Pancreas (tissue), 10 donors: ENCODE data around the gene ZDHHC11. TPM values are rescaled to one million over a fixed set of nuclear protein-coding genes. Genes with fewer than 3 reads are reported as not detected.
"Not testable (repeated sequence)": the region's sequence is repeated elsewhere in the genome, so short reads cannot be mapped to it uniquely, and the experiment has no call there.

ENCODE experiments used
- ATAC-seq, 4 donors: fragments of 200-7000 bp; cut with Tn5 transposase; one replicate each; pipeline versions ENCODE4 v1.8.0 to v1.9.1; 2020; ENCODE audit warnings: mild to moderate bottlenecking in 4 of 4, moderate library complexity in 4 of 4
- DNase-seq, 6 donors: peaks; one replicate each; pipeline ENCODE4 v3.0.0-alpha.2; 2020
- FAIRE-seq: peaks from 2 replicates; lab custom pipeline; 2012; peaks lifted over from hg19 to GRCh38; lab: Jason Lieb, UNC
- H3K27ac ChIP-seq, 4 donors: fragments of 200-600 bp; sonication (generic); 1 replicate in 3 of 4; 2 replicates in 1 of 4; pipeline versions ENCODE4 v1.5.0 to v1.8.0; 2020
- H3K27me3 ChIP-seq, 4 donors: fragments of 200-600 bp; one replicate each; pipeline ENCODE4 v1.8.0; 2021
- H3K36me3 ChIP-seq, 3 donors: fragments of 200-600 bp; sonication (generic) in 1 of 3; one replicate each; pipeline versions ENCODE4 v1.5.0 to v1.8.0; 2020 to 2021
- H3K4me1 ChIP-seq, 3 donors: fragments of 200-600 bp; one replicate each; pipeline ENCODE4 v1.8.0; 2021
- H3K4me3 ChIP-seq, 4 donors: fragments of 200-600 bp; sonication (generic) in 2 of 4; one replicate each; pipeline versions ENCODE4 v1.5.0 to v1.8.0; 2020 to 2021
- H3K9me3 ChIP-seq, 4 donors: fragments of 200-600 bp; one replicate each; pipeline ENCODE4 v1.8.0; 2021
- WGBS, 2 donors: extraction: QIAGEN DNeasy Blood & Tissue Kit; methylation state at CpG; one replicate each; pipeline ENCODE4 v1.1.7; 2013; 5-methylcytosine and 5-hydroxymethylcytosine counted together
- intact Hi-C, 3 donors: fragments of 100-400 bp; cut with DNase I; formaldehyde crosslinking; loops; one replicate each; pipeline versions ENCODE4 v1.11.1 to v1.14.2; 2022
- polyA plus RNA-seq, 2 donors: library from polyadenylated mRNA; stranded (reverse); fragments of 200-250 nt; gene quantifications; one replicate each; pipeline ENCODE4 v1.2.3, GENCODE V29; 2013
- total RNA-seq, 6 donors: library from RNA; stranded (reverse); fragmentation: NEBNext Ultra II Directional in 4 of 6; extraction: Animal tissue kit (Norgen Biotek cat#: 25700) in 4 of 6; gene quantifications; one replicate each; pipeline versions ENCODE4 v1.2.1 to v1.2.4, GENCODE V29; 2021 to 2023
- TF ChIP-seq, protein P1 (sequence below), 4 donors: fragments of 200-600 bp; sonication (generic) in 3 of 4; IDR thresholded peaks; one replicate each; pipeline versions ENCODE4 v1.5.0 to v1.8.0; 2021; ENCODE audit warnings: antibody characterized with exemption in 4 of 4
- donor health status: healthy with polysubstance abuse.
- donor health status: DM: no; HTN: no; CAD: no; lungs with moderate emphysema.
- donor health status: DM: no; HTN: no; CAD: no.
- donor health status: control.
- donor health status: control.
- donor health status: Bipolar disorder and iron deficiency.
- donor health status: DM: yes; HTN: yes; CAD: no.
- donor health status: DM: no; HTN: no; CAD: no.
- donor health status: DM: no; HTN: no; CAD: no.
- donor health status: DM: yes; HTN: yes; CAD: no.

ZDHHC11 gene
- total and polyA plus RNA-seq, 8 donors = 3.6 to 18.1 (median 7.8) TPM

DNA sequence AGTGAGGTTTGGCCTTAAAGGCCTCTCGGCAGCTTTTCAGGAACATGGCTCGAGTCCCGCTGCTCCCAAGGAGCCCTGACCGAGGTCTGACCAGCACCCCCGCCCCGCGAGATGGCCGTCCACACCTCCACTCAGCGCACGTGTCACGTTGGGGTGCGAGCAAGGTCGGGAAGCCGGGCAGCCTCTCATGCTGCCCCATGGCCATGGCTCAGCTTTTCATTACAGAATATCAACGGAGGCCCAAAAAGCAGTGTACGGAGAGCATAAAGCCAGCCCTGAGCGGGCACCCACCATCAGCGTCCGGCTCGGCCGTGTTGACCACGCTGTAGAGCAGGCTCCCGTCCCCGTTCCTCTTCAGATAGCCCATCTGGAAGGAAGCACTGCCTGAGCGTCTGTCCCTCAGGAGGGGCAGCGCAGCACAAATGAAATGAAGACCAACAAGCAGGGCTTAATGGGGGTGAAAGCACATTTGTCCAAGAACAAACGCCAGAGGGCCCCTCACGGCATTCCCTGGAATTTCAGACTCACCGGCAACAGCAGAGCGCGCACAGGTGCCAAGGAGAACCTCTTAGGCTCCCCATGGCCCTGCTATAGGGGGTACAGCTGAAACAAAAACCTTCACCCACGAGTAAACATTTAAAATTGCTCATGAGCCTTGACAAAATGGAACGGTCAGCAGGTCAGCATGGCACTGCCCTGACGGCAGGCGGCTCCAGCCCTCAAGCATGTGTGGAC, 30.2 kb upstream of the ZDHHC11 start:
- H3K36me3 ChIP-seq = peaks cover 6 to 56% (median 19%) of the 10 kb centered on the region in 3 donors
- ATAC-seq (no peak), DNase-seq (peak in 1 of 6 donors; percentile 41), FAIRE-seq (no peak)
- no peak overlapping the region for H3K27ac ChIP-seq
- H3K27me3 ChIP-seq = no peaks in the 10 kb centered on the region
- 94 to 95% methylated on average over 35 of the region's 35 CpGs for WGBS, 2 donors
- no peaks in the 10 kb centered on the region for H3K9me3 ChIP-seq
- H3K4me1 ChIP-seq = no peaks in the 10 kb centered on the region
- intact Hi-C loops = no loop called here
- TF ChIP-seq, protein P1, sequence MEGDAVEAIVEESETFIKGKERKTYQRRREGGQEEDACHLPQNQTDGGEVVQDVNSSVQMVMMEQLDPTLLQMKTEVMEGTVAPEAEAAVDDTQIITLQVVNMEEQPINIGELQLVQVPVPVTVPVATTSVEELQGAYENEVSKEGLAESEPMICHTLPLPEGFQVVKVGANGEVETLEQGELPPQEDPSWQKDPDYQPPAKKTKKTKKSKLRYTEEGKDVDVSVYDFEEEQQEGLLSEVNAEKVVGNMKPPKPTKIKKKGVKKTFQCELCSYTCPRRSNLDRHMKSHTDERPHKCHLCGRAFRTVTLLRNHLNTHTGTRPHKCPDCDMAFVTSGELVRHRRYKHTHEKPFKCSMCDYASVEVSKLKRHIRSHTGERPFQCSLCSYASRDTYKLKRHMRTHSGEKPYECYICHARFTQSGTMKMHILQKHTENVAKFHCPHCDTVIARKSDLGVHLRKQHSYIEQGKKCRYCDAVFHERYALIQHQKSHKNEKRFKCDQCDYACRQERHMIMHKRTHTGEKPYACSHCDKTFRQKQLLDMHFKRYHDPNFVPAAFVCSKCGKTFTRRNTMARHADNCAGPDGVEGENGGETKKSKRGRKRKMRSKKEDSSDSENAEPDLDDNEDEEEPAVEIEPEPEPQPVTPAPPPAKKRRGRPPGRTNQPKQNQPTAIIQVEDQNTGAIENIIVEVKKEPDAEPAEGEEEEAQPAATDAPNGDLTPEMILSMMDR (IDR thresholded peaks at IDR 0.05) = no peak
- no peak overlapping the region for H3K4me3 ChIP-seq

DNA sequence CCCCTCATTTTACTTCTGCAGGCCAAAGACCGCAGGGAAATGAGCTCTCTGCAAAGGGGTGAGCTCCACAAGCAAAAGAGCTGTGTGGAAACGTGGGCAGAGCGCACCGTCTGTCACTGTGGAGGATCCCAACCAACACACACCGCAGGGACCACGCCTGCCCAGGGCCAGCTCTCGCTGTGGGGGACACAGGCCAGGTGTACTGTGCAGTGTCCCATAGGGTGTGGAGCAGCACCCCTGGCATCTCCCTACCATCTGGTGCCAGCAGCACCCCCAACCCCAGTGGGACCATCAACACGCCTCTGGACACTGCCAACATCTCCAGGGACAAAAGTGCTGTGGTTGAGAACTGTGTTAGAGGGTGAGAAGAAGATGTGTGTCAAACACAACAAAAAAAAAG, 27.9 kb upstream of the ZDHHC11 start:
- H3K27ac ChIP-seq, DNase-seq, FAIRE-seq, H3K9me3 ChIP-seq, ATAC-seq, H3K27me3 ChIP-seq, H3K4me1 ChIP-seq, intact Hi-C loops, H3K4me3 ChIP-seq: not testable (repeated sequence)
- H3K36me3 ChIP-seq = peaks cover 2 to 42% (median 12%) of the 10 kb centered on the region in 3 donors
- WGBS, 2 donors = no CpG with 5 or more reads among the region's 8 CpGs

DNA sequence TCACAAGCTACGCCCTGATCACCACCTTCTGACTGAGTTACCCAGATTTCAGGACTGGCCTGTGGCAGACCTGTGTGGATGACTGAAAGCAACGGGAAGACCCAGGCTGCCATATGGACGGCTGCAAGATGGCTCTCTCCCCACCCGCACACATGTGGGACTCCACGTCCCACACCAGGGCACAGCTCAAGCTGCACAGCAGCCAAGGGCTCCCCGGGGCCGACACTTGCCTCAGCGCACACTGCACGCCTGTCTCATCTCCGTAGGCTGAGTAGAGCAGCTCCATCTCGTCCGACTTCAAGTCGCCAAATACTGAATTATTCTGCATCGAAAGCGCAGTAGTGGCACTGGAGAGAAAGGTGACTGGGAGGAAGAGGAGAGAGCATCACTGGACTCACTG, 27.3 kb upstream of the ZDHHC11 start:
- intact Hi-C loops = no loop called here
- no peak overlapping the region for H3K27ac ChIP-seq
- DNase-seq (no peak), ATAC-seq (no peak), FAIRE-seq (no peak)
- H3K36me3 ChIP-seq = peaks cover 2 to 38% (median 9%) of the 10 kb centered on the region in 3 donors
- H3K9me3 ChIP-seq = no peaks in the 10 kb centered on the region
- H3K4me1 ChIP-seq = no peaks in the 10 kb centered on the region
- H3K4me3 ChIP-seq = no peak overlapping the region
- no peaks in the 10 kb centered on the region for H3K27me3 ChIP-seq
- WGBS, 2 donors = 94 to 98% methylated on average over 15 of the region's 15 CpGs
- TF ChIP-seq, protein P1 (IDR thresholded peaks at IDR 0.05) = no peak

DNA sequence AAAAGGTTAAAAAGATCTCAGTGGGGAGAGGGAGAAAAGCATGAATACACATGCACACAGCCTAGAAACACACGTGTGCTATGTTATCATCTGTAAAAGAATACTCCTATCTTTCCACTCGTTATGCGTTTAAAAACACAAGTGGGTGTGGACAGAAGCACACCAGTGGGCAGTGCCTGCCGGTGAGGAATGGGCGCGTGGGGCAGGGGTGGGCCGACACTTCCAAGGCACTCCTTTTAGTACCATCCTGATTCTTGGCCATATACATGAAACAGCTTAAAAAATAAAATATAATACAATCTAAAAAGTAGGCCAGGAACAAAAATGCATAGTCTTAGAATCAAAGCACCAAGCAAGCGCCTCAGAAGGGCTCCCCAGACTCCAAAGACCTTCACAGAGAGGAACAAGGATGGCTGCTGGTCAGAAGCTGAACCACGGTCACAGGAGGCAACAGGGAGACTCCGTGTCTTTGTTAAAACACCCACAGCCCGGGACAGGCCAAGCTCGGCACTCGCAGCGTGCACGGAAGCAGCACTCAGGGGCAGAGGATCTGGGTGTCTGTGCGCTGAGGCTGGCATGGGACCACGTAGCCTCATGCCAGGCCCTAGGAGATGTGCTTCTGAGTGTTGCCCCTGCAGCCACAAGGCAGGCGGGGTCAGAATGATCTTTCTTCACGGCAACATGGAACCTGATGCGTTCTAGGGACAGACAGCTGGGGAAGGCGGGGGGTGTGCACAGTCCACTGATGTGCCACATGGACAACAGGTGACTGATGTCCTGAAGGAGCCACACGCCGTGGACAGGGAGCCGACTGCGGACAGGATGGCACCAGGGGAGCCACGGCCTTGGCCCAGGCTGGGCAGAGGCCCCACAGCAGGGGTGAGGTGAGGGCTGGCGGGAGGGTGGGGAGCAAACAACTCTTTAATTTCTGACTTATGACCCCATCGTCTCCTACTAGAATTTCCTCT, 25.9 kb upstream of the ZDHHC11 start:
- Histone ChIP-seq H3K4me3 (no peak overlapping the region), H3K4me1 (no peaks in the 10 kb centered on the region), H3K9me3 (no peaks in the 10 kb centered on the region), H3K36me3 (peaks cover 2 to 43% (median 15%) of the 10 kb centered on the region in 3 donors), H3K27me3 (no peaks in the 10 kb centered on the region), H3K27ac (no peak overlapping the region)
- intact Hi-C loops = no loop called here
- 91 to 93% methylated on average over 28 of the region's 28 CpGs for WGBS, 2 donors
- DNase-seq = peak in 1 of 6 donors; percentile 45
- no peak for FAIRE-seq
- no peak for ATAC-seq
- TF ChIP-seq, protein P1 (IDR thresholded peaks at IDR 0.05) = no peak

DNA sequence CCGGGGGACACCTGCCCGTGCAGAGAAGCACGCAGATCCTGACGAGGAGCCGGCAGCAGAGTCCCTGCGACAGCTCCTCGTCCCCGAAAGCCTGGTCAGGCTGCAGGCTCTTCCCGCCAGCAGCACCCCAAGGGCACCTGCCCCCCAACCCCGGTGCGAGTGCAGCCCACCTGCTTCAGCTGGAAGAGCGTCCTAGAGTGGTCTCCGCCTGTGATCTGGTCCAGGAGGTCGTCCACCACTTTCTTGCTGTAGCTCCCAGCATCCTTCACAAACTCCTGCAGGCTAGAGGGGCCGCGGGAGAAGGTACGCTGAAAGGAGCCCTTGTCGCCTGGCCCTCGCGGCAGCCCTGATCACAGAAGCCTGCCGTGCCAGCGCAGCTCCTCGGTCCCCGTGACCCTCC, 25.1 kb upstream of the ZDHHC11 start:
- Histone ChIP-seq H3K36me3 (peaks cover 2 to 46% (median 10%) of the 10 kb centered on the region in 3 donors), H3K4me3 (no peak overlapping the region), H3K27me3 (no peaks in the 10 kb centered on the region), H3K9me3 (no peaks in the 10 kb centered on the region), H3K27ac (no peak overlapping the region), H3K4me1 (no peaks in the 10 kb centered on the region)
- WGBS, 2 donors = 95% methylated on average over 24 of the region's 24 CpGs
- FAIRE-seq (no peak), DNase-seq (peak in 1 of 6 donors; percentile 40), ATAC-seq (no peak)
- intact Hi-C loops = no loop called here
- TF ChIP-seq, protein P1 (IDR thresholded peaks at IDR 0.05) = no peak
